ENCODE measurements around the gene SYT14. TPM values are rescaled to one million over a fixed set of nuclear protein-coding genes. Genes with fewer than 3 reads are reported as not detected.
"Not testable (repeated sequence)": the region's sequence is repeated elsewhere in the genome, so short reads cannot be mapped to it uniquely, and the experiment has no call there.

Gene SYT14
- total RNA-seq, 1 experiment from 2014 or later: 1.4 TPM

GRCh38 chr1:209912306-209912705 lies 25.7 kb upstream of the SYT14 start:
- Histone ChIP-seq H3K4me2 (no peak overlapping the region), H3K4me3 (no peak overlapping the region), H3F3A (ENCODE audit: insufficient read depth, low read depth) (no peaks in the 10 kb centered on the region), H4K20me1 (ENCODE audit: insufficient read depth) (no peaks in the 10 kb centered on the region), H3K9me2 (ENCODE audit: insufficient read depth) (no peaks in the 10 kb centered on the region; the same call in 1 of the 2 replicates), H2AFZ (no peak overlapping the region), H3K36me3 (ENCODE audit: low read depth) (no peaks in the 10 kb centered on the region), H3K27ac (no peak overlapping the region), H3K79me2 (ENCODE audit: low read depth) (no peaks in the 10 kb centered on the region), H3K27me3 (ENCODE audit: insufficient read depth, low read depth) (no peaks in the 10 kb centered on the region), H3K4me1 (replicated peaks; ENCODE audit: insufficient read depth) (no peaks in the 10 kb centered on the region), H3K9me3 (ENCODE audit: insufficient read depth, low read depth) (no peaks in the 10 kb centered on the region)
- POLR2A ChIA-PET (ENCODE audit: unreplicated experiment): no interaction called here
- CTCF ChIA-PET: interaction anchor here (0.6 kb wide), 1 partner anchor 15 kb away, joined by 5 read pairs; no protein-coding TSS in a partner anchor
- no peak for DNase-seq
- intact Hi-C loops (cut with micrococcal nuclease; ENCODE audit: unreplicated experiment): no loop called here
- BruUV-seq (replicated peaks): no TSS peak
- TF ChIP-seq CTCF (conservative IDR thresholded peaks at IDR 0.05): no peak
- no peak for TF ChIP-seq EZH2 (IDR thresholded peaks at IDR 0.05; ENCODE audit: low read depth)

- H3K36me3 ChIP-seq (ENCODE audit: low read depth); H3K9me2 ChIP-seq (ENCODE audit: insufficient read depth); DNase-seq; H3K4me3 ChIP-seq; H2AFZ ChIP-seq; H3K9me3 ChIP-seq (ENCODE audit: insufficient read depth, low read depth); H3K27ac ChIP-seq; H3K27me3 ChIP-seq (ENCODE audit: insufficient read depth, low read depth); H3K4me2 ChIP-seq; H4K20me1 ChIP-seq (ENCODE audit: insufficient read depth); CTCF ChIA-PET; BruUV-seq (replicated peaks); H3K4me1 ChIP-seq (replicated peaks; ENCODE audit: insufficient read depth); intact Hi-C loops (cut with micrococcal nuclease; ENCODE audit: unreplicated experiment); H3K79me2 ChIP-seq (ENCODE audit: low read depth); POLR2A ChIA-PET (ENCODE audit: unreplicated experiment); H3F3A ChIP-seq (ENCODE audit: insufficient read depth, low read depth): not testable (repeated sequence)
Measured at GRCh38 chr1:209919637-209920036, 18.4 kb upstream of the SYT14 start.

- Histone ChIP-seq H3K27ac (no peak overlapping the region), H3K4me1 (replicated peaks; ENCODE audit: insufficient read depth) (peaks cover under 1% of the 10 kb centered on the region; the same call in 1 of the 2 replicates), H3K79me2 (ENCODE audit: low read depth) (no peaks in the 10 kb centered on the region)
Measured at GRCh38 chr1:209920844-209921243, 17.2 kb upstream of the SYT14 start.

More at GRCh38 chr1:209920844-209921243, 17.2 kb upstream of the SYT14 start:
- CTCF ChIA-PET: no interaction called here
- no TSS peak for BruUV-seq (replicated peaks)
- no peak overlapping the region for H2AFZ ChIP-seq
- H3K9me2 ChIP-seq (ENCODE audit: insufficient read depth): no peaks in the 10 kb centered on the region; the same call in 1 of the 2 replicates
- DNase-seq: no peak
- H3F3A ChIP-seq (ENCODE audit: insufficient read depth, low read depth): no peaks in the 10 kb centered on the region
- POLR2A ChIA-PET (ENCODE audit: unreplicated experiment): no interaction called here
- TF ChIP-seq EZH2 (IDR thresholded peaks at IDR 0.05; ENCODE audit: low read depth): no peak
- no peak for TF ChIP-seq CTCF (conservative IDR thresholded peaks at IDR 0.05)
- no peaks in the 10 kb centered on the region for H3K9me3 ChIP-seq (ENCODE audit: insufficient read depth, low read depth)
- no peaks in the 10 kb centered on the region for H3K36me3 ChIP-seq (ENCODE audit: low read depth)
- no peak overlapping the region for H3K4me3 ChIP-seq
- intact Hi-C loops (cut with micrococcal nuclease; ENCODE audit: unreplicated experiment): no loop called here
- no peaks in the 10 kb centered on the region for H3K27me3 ChIP-seq (ENCODE audit: insufficient read depth, low read depth)
- H3K4me2 ChIP-seq: no peak overlapping the region
- H4K20me1 ChIP-seq (ENCODE audit: insufficient read depth): no peaks in the 10 kb centered on the region
